AG04450 (cell line): Measurements from ENCODE around the gene OPCML. TPM values are rescaled to one million over a fixed set of nuclear protein-coding genes. Genes with fewer than 3 reads are reported as not detected.

Source experiments
- CTCF ChIA-PET: fragments of 300-600, 350-600 bp; formaldehyde crosslinking; extraction: SDS; loops from one replicate; lab custom pipeline; 2022; ENCODE audit warnings: antibody characterized with exemption, inconsistent platforms; lab: Charles Lee
- POLR2A ChIA-PET: fragments of 350-600 bp; formaldehyde crosslinking; extraction: SDS; loops from one replicate; lab custom pipeline; 2021; ENCODE audit warnings: antibody characterized with exemption, inconsistent platforms; lab: Yijun Ruan, JAX
- DNase-seq: peaks from one replicate; pipeline ENCODE4 v3.0.0-alpha.2; 2011; ENCODE audit warnings: low read depth, low spot score
- H3K27ac ChIP-seq: one replicate; pipeline ENCODE4 v1.5.1; 2012; ENCODE audit warnings: low read depth, low read length, control low read depth
- H3K27me3 ChIP-seq: one replicate; pipeline ENCODE4 v1.6.0; 2012; ENCODE audit warnings: low read length; ENCODE audit not compliant: control insufficient read depth, insufficient read depth
- H3K4me3 ChIP-seq: 2 replicates; pipeline ENCODE4 v1.5.1; 2011; ENCODE audit warnings: mild to moderate bottlenecking, low read depth, low read length, control low read depth
- H3K9me3 ChIP-seq: 2 replicates; pipeline ENCODE4 v1.5.1; 2012; ENCODE audit warnings: low read length; ENCODE audit not compliant: control insufficient read depth, insufficient read depth
- CTCF ChIP-seq: IDR thresholded peaks from 2 replicates; pipeline ENCODE4 v1.5.1; 2011; ENCODE audit warnings: low read depth, low read length, control low read depth, inconsistent platforms
- polyA plus RNA-seq: library from polyadenylated mRNA; depleted of rRNA; stranded (reverse); fragments of >200 nt; gene quantifications from 2 replicates; pipeline ENCODE4 v1.2.3, GENCODE V29; 2011

Gene OPCML
- polyA plus RNA-seq, 1 experiment, result 1.1 TPM

GRCh38 chr11:132588366-132588765 is 943.9 kb downstream of the OPCML start:
- peak; percentile 30 for DNase-seq
- Histone ChIP-seq H3K9me3 (no peaks in the 10 kb centered on the region), H3K27ac (no peak overlapping the region), H3K4me3 (no peak overlapping the region), H3K27me3 (no peaks in the 10 kb centered on the region)
- POLR2A ChIA-PET, result interaction anchor here (1.3 kb wide), 1 partner anchor 12 kb away, joined by 3 read pairs; no protein-coding TSS in a partner anchor
- CTCF ChIA-PET, result interaction anchor here (2.1 kb wide), 1 partner anchor 352 kb away, joined by 11 read pairs; no protein-coding TSS in a partner anchor
- no peak for TF ChIP-seq CTCF

GRCh38 chr11:132587716-132588115 is 944.6 kb downstream of the OPCML start:
- no peak for TF ChIP-seq CTCF
- Histone ChIP-seq H3K9me3 (no peaks in the 10 kb centered on the region), H3K27me3 (no peaks in the 10 kb centered on the region), H3K4me3 (no peak overlapping the region), H3K27ac (no peak overlapping the region)
- ChIA-PET CTCF (interaction anchor here (2.1 kb wide), 1 partner anchor 353 kb away, joined by 11 read pairs; no protein-coding TSS in a partner anchor), POLR2A (interaction anchor here (1.3 kb wide), 1 partner anchor 11 kb away, joined by 3 read pairs; no protein-coding TSS in a partner anchor)
- no peak for DNase-seq

- ChIA-PET CTCF (interaction anchor here (2.1 kb wide), 1 partner anchor 354 kb away, joined by 11 read pairs; no protein-coding TSS in a partner anchor), POLR2A (interaction anchor here (0.7 kb wide), 1 partner anchor 9 kb away, joined by 5 read pairs; no protein-coding TSS in a partner anchor)
- peak; percentile 13 for DNase-seq
- Histone ChIP-seq H3K4me3 (no peak overlapping the region), H3K27me3 (no peaks in the 10 kb centered on the region), H3K27ac (no peak overlapping the region), H3K9me3 (no peaks in the 10 kb centered on the region)
- TF ChIP-seq CTCF, result no peak
Measured at GRCh38 chr11:132586801-132587200, 945.5 kb downstream of the OPCML start.

- Histone ChIP-seq H3K27me3 (no peaks in the 10 kb centered on the region), H3K27ac (no peak overlapping the region), H3K9me3 (no peaks in the 10 kb centered on the region), H3K4me3 (no peak overlapping the region)
- DNase-seq, result no peak
- ChIA-PET POLR2A (no interaction called here), CTCF (no interaction called here)
- no peak for TF ChIP-seq CTCF
Measured at GRCh38 chr11:132579634-132580327, 952.5 kb downstream of the OPCML start.

GRCh38 chr11:132579136-132579535 is 953.2 kb downstream of the OPCML start:
- ChIA-PET POLR2A (no interaction called here), CTCF (no interaction called here)
- DNase-seq, result no peak

More at GRCh38 chr11:132579136-132579535, 953.2 kb downstream of the OPCML start:
- no peak for TF ChIP-seq CTCF
- no peaks in the 10 kb centered on the region for H3K9me3 ChIP-seq
- no peak overlapping the region for H3K27ac ChIP-seq
- no peak overlapping the region for H3K4me3 ChIP-seq
- no peaks in the 10 kb centered on the region for H3K27me3 ChIP-seq
